MCF 10A (cell line): ENCODE results near the gene UBA1. TPM values are rescaled to one million over a fixed set of nuclear protein-coding genes. Genes with fewer than 3 reads are reported as not detected.

Experiments
- Bru-seq: library from RNA; stranded (reverse); fragments of 400-500 nt; gene quantifications from one replicate; lab custom pipeline; 2021; lab: Mats Ljungman, UMichigan
- BruChase-seq, 2 experiments: library from RNA; stranded (reverse); fragments of 400-500 nt; gene quantifications; one replicate each; lab custom pipeline; 2021; lab: Mats Ljungman, UMichigan
- BruUV-seq: library from RNA; stranded (reverse); fragments of 400-500 nt; replicated peaks from 2 replicates; lab custom pipeline; 2021; lab: Mats Ljungman, UMichigan
- CTCF ChIA-PET: fragments of 300-600 bp; sonication (Branson Sonifier 250); formaldehyde crosslinking; extraction: SDS; loops from one replicate; lab custom pipeline; 2021; ENCODE audit warnings: antibody characterized with exemption, inconsistent platforms; lab: Yijun Ruan, JAX
- POLR2A ChIA-PET: fragments of 300-600, 350-650 bp; sonication (Branson Sonifier 250); formaldehyde crosslinking; extraction: SDS; loops from one replicate; lab custom pipeline; 2020; ENCODE audit warnings: antibody characterized with exemption, inconsistent platforms; lab: Yijun Ruan, JAX
- DNase-seq: peaks from one replicate; pipeline ENCODE4 v3.0.0-alpha.2; 2018; ENCODE audit not compliant: unreplicated experiment
- H3K27ac Mint-ChIP-seq: one replicate; pipeline ENCODE4 v1.8.0; 2022; ENCODE audit warnings: mild to moderate bottlenecking, low read depth, mixed read lengths; ENCODE audit not compliant: unreplicated experiment
- H3K27me3 Mint-ChIP-seq: one replicate; pipeline ENCODE4 v1.8.0; 2022; ENCODE audit warnings: mixed read lengths; ENCODE audit not compliant: insufficient read depth, unreplicated experiment
- H3K36me3 Mint-ChIP-seq: one replicate; pipeline ENCODE4 v1.8.0; 2022; ENCODE audit warnings: mild to moderate bottlenecking, moderate library complexity, mixed read lengths; ENCODE audit not compliant: insufficient read depth, unreplicated experiment
- H3K4me1 Mint-ChIP-seq: one replicate; pipeline ENCODE4 v1.8.0; 2022; ENCODE audit warnings: mixed read lengths; ENCODE audit not compliant: insufficient read depth, unreplicated experiment
- H3K4me3 Mint-ChIP-seq: one replicate; pipeline ENCODE4 v1.8.0; 2022; ENCODE audit warnings: mild to moderate bottlenecking, moderate library complexity, mixed read lengths; ENCODE audit not compliant: unreplicated experiment
- H3K9me3 Mint-ChIP-seq: one replicate; pipeline ENCODE4 v1.8.0; 2022; ENCODE audit warnings: mixed read lengths; ENCODE audit not compliant: unreplicated experiment
- CTCF ChIP-seq: fragments of 200-600 bp; IDR thresholded peaks from one replicate; pipeline ENCODE4 v1.8.0; 2022; ENCODE audit warnings: antibody characterized with exemption, mild to moderate bottlenecking; ENCODE audit not compliant: unreplicated experiment
- intact Hi-C: fragments of 100-400 bp; cut with micrococcal nuclease; formaldehyde crosslinking; loops from 2 replicates; pipeline ENCODE4 v1.14.1; 2022
- long read RNA-seq: library from polyadenylated mRNA; stranded (forward); transcript quantifications from one replicate; pipeline ENCODE4 v2.0.0, GENCODE V29; 2022
- total RNA-seq: library from RNA; stranded (reverse); gene quantifications from 2 replicates; pipeline ENCODE4 v1.2.3, GENCODE V29; 2022

The UBA1 gene
- total RNA-seq (248 and 293 TPM in 2 replicates), Bru-seq, nascent RNA (percentile 91 among the genes with signal in this experiment), BruChase-seq, experiment 1, labeled RNA remaining after a 6-hour chase (percentile 97 among the genes with signal in this experiment), BruChase-seq, experiment 2, labeled RNA remaining after a 2-hour chase (percentile 96 among the genes with signal in this experiment)
- long read RNA-seq, transcript UBA1-203 (26 exons, 3,466 nt) = minor isoform, 34 of 478 reads
- long read RNA-seq, transcript UBA1-201 (26 exons, 3,559 nt) = major isoform, 145 of 478 reads
- long read RNA-seq, transcript UBA1-202 (10 exons, 2,497 nt) = minor isoform, 7 of 478 reads
- long read RNA-seq, partial matches to known transcripts = 270 of 478 reads
- long read RNA-seq, other reads (novel, unspliced or antisense) = 22 of 478 reads

- Mint-ChIP-seq H3K27me3 (peaks cover 4% of the 10 kb centered on the region), H3K9me3 (no peaks in the 10 kb centered on the region), H3K36me3 (peaks cover 12% of the 10 kb centered on the region), H3K4me1 (peaks cover 28% of the 10 kb centered on the region), H3K27ac (peak within 1 kb of the TSS; percentile 99), H3K4me3 (peak within 1 kb of the TSS; percentile 98)
- ChIA-PET CTCF (interaction anchor here (1.1 to 3.0 kb wide), 4 partner anchors 12 to 191 kb away, joined by 4 to 14 read pairs (median 6); no protein-coding TSS in a partner anchor), POLR2A (interaction anchor here (1.2 to 1.9 kb wide), 4 partner anchors 24 to 190 kb away, joined by 3 to 12 read pairs (median 4); partner anchors contain the start of genes CDK16 and USP11)
- intact Hi-C loops = loop anchor here (1.0 to 10.0 kb wide), 7 partner anchors 24 to 831 kb away; partner anchors contain the start of gene ZNF41
- TF ChIP-seq CTCF = peak; percentile 60
- BruUV-seq = no TSS peak
- peak; percentile 99 for DNase-seq
Observed at GRCh38 chrX:47193475-47194193, at the start of gene UBA1. UBA1 (plus strand) TSS chrX:47193829; CDS start chrX:47198803, 4,974 bp downstream.

GRCh38 chrX:47143894-47144625, 49.6 kb upstream of the UBA1 start:
- H3K27ac Mint-ChIP-seq = peak overlapping the region; percentile 98
- H3K27me3 Mint-ChIP-seq = peaks cover 66% of the 10 kb centered on the region
- peaks cover 25% of the 10 kb centered on the region for H3K36me3 Mint-ChIP-seq
- DNase-seq = no peak
- peaks cover 10% of the 10 kb centered on the region for H3K4me1 Mint-ChIP-seq
- H3K9me3 Mint-ChIP-seq = no peaks in the 10 kb centered on the region
- peak overlapping the region; percentile 98 for H3K4me3 Mint-ChIP-seq
- BruUV-seq = TSS peak; percentile 73
- CTCF ChIA-PET = interaction anchor here (0.6 to 1.3 kb wide), 2 partner anchors 9 to 15 kb away, joined by 3 to 9 read pairs; no protein-coding TSS in a partner anchor
- POLR2A ChIA-PET = interaction anchor here (0.8 to 1.7 kb wide), 15 partner anchors 9 to 506 kb away, joined by 3 to 42 read pairs (median 5); partner anchors contain the start of genes CDK16, ELK1 and USP11
- no peak for TF ChIP-seq CTCF
- intact Hi-C loops = no loop called here

- TF ChIP-seq CTCF = peak; percentile 27
- ChIA-PET POLR2A (interaction anchor here (0.6 to 1.7 kb wide), 17 partner anchors 10 to 506 kb away, joined by 3 to 42 read pairs (median 5); partner anchors contain the start of genes CDK16, ELK1 and USP11), CTCF (interaction anchor here (0.6 to 1.3 kb wide), 5 partner anchors 9 to 393 kb away, joined by 3 to 9 read pairs (median 3); no protein-coding TSS in a partner anchor)
- Mint-ChIP-seq H3K4me3 (peak within 1 kb of the TSS; percentile 98), H3K36me3 (peaks cover 32% of the 10 kb centered on the region), H3K27ac (peak within 1 kb of the TSS; percentile 98), H3K27me3 (peaks cover 59% of the 10 kb centered on the region), H3K4me1 (peaks cover 10% of the 10 kb centered on the region), H3K9me3 (no peaks in the 10 kb centered on the region)
- no TSS peak for BruUV-seq
- DNase-seq = peak; percentile 93
- intact Hi-C loops = no loop called here
Observed at GRCh38 chrX:47144626-47145394, 48.8 kb upstream of the UBA1 start, which contains the start of the genes NDUFB11 and RBM10. NDUFB11 (minus strand) TSS chrX:47144702; CDS start chrX:47144679, 23 bp downstream. RBM10 (plus strand) TSS chrX:47145221; CDS start chrX:47147482, 2,261 bp downstream.
